PFSK-1 (cell line): ENCODE results near the gene TTC13.

Source experiments
- FOXP2 ChIP-seq: optimal IDR thresholded peaks from 2 replicates; pipeline ENCODE3; 2011; ENCODE audit warnings: borderline replicate concordance, control low read depth, inconsistent platforms; ENCODE audit not compliant: insufficient read depth; ENCODE audit errors: extremely low read length, extremely low read depth
- POLR2AphosphoS5 ChIP-seq: IDR thresholded peaks from 2 replicates; pipeline ENCODE4 v1.6.1; 2012; ENCODE audit warnings: low read depth, mild to moderate bottlenecking, control low read depth, low read length, moderate library complexity
- SIN3A ChIP-seq: IDR thresholded peaks from 2 replicates; pipeline ENCODE4 v1.6.1; 2012; ENCODE audit warnings: mild to moderate bottlenecking, low read length, moderate library complexity, borderline replicate concordance; ENCODE audit not compliant: insufficient read depth
- TAF1 ChIP-seq: IDR thresholded peaks from 2 replicates; pipeline ENCODE4 v1.6.1; 2012; ENCODE audit warnings: low read length, control low read depth, borderline replicate concordance; ENCODE audit not compliant: insufficient read depth
- TF ChIP-seq, protein P1 (sequence below), 2 experiments: IDR thresholded peaks; 2 replicates each; pipeline versions ENCODE4 v1.6.1 to v1.8.0; 2011 to 2012; ENCODE audit warnings: low read depth in 2 of 2, low read length in 2 of 2, control low read depth in 1 of 2, inconsistent platforms in 1 of 2, mild to moderate bottlenecking in 1 of 2, moderate library complexity in 1 of 2; ENCODE audit not compliant: insufficient read depth in 1 of 2

Gene TTC13

DNA sequence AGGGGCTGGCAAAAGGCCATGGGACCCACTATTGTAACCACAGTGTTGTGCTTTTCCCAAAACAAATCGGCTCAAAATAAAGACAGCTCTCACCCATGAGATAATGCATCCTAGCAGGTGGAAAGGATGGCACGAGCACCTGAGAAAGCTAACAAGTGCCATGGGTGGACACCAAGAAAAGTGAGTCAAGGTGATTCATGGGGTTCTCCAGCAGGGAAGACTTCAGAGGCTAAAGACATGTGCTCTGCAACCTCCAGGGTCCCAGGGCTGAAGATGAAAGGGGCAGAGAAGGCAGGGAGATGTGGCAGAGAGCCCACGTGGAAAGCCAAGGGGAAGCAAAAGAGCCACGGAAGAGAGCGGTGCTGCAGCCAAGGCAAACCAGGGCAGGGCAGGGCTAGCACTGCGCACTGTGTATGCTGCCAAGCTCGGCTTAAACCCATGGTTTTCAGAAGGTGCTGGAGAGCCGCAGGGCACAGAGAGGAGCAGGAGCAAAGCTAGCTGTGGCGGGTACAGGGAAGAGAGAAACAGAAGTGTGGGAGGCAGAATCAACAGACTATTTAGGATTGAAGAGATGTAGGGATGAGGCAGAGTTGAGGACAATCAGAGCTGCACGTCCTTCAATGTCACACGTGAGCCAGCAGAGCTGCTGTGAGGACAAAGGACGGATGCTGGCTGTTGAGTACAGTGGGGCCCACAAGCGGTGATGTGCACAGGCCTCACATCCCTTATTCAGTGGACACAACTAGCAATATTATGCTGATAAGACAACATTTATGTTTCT is 68.5 kb downstream of the TTC13 start:
- no peak for TF ChIP-seq SIN3A
- TF ChIP-seq, protein P1, sequence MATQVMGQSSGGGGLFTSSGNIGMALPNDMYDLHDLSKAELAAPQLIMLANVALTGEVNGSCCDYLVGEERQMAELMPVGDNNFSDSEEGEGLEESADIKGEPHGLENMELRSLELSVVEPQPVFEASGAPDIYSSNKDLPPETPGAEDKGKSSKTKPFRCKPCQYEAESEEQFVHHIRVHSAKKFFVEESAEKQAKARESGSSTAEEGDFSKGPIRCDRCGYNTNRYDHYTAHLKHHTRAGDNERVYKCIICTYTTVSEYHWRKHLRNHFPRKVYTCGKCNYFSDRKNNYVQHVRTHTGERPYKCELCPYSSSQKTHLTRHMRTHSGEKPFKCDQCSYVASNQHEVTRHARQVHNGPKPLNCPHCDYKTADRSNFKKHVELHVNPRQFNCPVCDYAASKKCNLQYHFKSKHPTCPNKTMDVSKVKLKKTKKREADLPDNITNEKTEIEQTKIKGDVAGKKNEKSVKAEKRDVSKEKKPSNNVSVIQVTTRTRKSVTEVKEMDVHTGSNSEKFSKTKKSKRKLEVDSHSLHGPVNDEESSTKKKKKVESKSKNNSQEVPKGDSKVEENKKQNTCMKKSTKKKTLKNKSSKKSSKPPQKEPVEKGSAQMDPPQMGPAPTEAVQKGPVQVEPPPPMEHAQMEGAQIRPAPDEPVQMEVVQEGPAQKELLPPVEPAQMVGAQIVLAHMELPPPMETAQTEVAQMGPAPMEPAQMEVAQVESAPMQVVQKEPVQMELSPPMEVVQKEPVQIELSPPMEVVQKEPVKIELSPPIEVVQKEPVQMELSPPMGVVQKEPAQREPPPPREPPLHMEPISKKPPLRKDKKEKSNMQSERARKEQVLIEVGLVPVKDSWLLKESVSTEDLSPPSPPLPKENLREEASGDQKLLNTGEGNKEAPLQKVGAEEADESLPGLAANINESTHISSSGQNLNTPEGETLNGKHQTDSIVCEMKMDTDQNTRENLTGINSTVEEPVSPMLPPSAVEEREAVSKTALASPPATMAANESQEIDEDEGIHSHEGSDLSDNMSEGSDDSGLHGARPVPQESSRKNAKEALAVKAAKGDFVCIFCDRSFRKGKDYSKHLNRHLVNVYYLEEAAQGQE (IDR thresholded peaks at IDR 0.05; ENCODE audit: insufficient read depth in 1 of 2, low read depth in 2 of 2, low read length in 2 of 2): no peak
- no peak for TF ChIP-seq POLR2AphosphoS5
- TF ChIP-seq TAF1: no peak
- no peak for TF ChIP-seq FOXP2

DNA sequence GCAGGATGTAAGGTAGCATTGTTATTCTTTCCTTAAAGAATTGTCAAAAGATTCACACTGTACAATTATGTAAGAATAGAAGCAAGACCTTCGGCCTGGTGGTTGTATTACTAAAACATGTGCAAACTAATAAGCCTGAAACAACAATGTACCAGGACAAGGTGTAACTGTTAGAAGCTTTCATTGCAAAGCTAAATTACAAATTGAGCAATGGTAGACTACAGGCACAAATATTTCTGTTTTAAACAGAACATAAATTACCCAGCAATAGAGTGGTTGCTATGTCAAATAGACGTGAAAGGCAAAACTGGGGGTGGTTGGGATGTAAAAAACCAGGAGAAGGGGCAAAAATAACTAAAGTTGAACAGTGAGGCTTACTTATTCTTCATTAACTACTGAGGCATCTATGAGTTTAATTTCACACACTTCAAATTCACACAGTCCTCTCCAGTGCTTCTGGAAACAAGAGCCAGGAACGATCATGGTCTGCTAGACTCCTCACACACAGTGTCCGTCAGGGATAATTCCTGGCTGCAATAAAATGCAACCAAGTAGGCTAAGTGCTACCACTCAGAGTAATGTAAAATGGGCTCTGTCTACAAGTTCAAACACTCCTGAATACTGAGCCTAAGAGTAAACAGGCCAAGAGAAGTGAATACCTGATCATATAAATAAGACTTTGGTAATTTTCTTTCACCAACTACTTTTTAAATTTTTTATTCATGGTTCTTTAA is 71.0 kb downstream of the TTC13 start:
- TF ChIP-seq SIN3A: no peak
- no peak for TF ChIP-seq FOXP2
- no peak for TF ChIP-seq POLR2AphosphoS5
- no peak for TF ChIP-seq TAF1
- TF ChIP-seq, protein P1 (IDR thresholded peaks at IDR 0.05; ENCODE audit: insufficient read depth in 1 of 2, low read depth in 2 of 2, low read length in 2 of 2): no peak

DNA sequence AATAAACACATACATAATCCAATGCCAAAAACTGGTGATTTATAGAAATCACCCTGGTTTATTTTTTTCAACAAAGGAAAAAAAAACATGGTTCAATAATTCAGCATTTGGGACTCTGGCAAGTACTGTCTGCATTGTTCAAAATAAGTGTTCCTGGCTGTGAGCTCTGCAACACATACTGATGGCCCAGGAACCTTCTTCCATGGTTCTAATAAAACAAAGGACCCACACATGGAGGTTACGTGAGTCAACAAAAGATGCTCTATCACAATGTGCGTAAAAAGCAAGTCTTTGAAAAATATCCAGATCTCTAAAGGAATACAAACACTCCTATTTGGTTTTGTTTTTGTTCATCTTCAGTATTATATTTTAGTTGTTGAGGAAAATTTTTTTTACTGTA is 72.4 kb downstream of the TTC13 start:
- TF ChIP-seq TAF1 (no peak), SIN3A (no peak), POLR2AphosphoS5 (no peak), FOXP2 (no peak)
- TF ChIP-seq, protein P1 (IDR thresholded peaks at IDR 0.05; ENCODE audit: insufficient read depth in 1 of 2, low read depth in 2 of 2, low read length in 2 of 2): no peak

DNA sequence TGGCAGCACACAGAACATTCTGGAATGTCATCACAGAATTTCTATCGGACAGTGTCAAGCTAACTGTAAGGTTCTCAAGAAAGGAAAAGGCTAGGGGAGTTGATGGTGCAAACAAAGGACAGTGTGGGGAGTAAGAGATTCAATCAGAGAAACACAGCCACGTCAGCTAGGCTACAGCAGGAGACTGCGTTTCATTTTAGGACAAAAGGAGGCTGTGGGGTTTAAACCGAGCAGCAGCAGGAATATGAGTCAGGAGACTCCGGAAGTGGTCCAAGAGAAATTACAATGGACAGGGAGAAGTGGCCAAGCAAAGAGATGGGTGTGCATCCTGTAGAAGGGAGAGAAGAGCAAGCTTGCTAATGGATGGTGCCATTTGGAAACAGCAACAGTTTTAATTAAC is 72.9 kb downstream of the TTC13 start:
- TF ChIP-seq TAF1 (no peak), POLR2AphosphoS5 (no peak), SIN3A (no peak), FOXP2 (no peak)
- TF ChIP-seq, protein P1 (IDR thresholded peaks at IDR 0.05; ENCODE audit: insufficient read depth in 1 of 2, low read depth in 2 of 2, low read length in 2 of 2): no peak
